Esophagus squamous epithelium (tissue), 4 donors: ENCODE data around the gene LBR.

Experiments
- CTCF ChIP-seq, 6 experiments: fragments of 450-650 bp in 4 of 6; fragments of 200-600 bp in 2 of 6; sonication (generic) in 2 of 6; IDR thresholded peaks; one replicate each; pipeline ENCODE4 v1.5.1; 2016 to 2019; ENCODE audit warnings: antibody characterized with exemption in 6 of 6, mild to moderate bottlenecking in 4 of 6, moderate library complexity in 4 of 6
- POLR2A ChIP-seq, 4 donors: fragments of 450-650 bp; IDR thresholded peaks; one replicate each; pipeline ENCODE4 v1.6.1; 2017; ENCODE audit warnings: antibody characterized with exemption in 4 of 4, mild to moderate bottlenecking in 4 of 4, moderate library complexity in 3 of 4

- TF ChIP-seq CTCF (IDR thresholded peaks at IDR 0.05) (no peak), POLR2A (IDR thresholded peaks at IDR 0.05) (no peak)
These were observed 54.7 kb downstream of the LBR start for GRCh38 chr1:225373155-225373554.
